ENCODE measurements around the gene SNED1. TPM values are rescaled to one million over a fixed set of nuclear protein-coding genes. Genes with fewer than 3 reads are reported as not detected.
A peak's percentile ranks its signal among the peaks of the same experiment; 100 is the strongest.

SNED1 gene
- total and polyA plus RNA-seq, 7 donors = 0.69 to 37.1 (median 8.3) TPM

DNA sequence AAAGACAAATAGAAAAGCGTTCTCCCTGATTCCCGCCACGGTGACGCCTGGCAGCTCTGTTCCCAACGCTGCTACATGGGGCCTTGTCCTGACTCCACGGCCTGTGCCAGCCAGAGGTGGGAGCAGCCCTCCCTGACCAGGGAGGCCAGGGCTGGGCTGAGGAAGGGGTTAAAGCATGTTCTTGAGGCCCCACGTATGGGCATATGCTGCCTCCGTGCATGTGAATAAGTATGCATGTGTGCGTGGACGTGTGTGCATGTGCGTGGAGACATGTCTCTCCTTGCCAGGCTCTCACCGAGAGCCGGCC is 1.6 kb upstream of the SNED1 start:
- Histone ChIP-seq H3K9me3 (no peaks in the 10 kb centered on the region), H3K36me3 (no peaks in the 10 kb centered on the region), H3K27me3 (no peaks in the 10 kb centered on the region), H3K4me3 (no peak overlapping the region), H3K4me1 (peaks cover 0 to 21% (median 16%) of the 10 kb centered on the region in 4 donors), H3K27ac (peak overlapping the region in 1 of 4 donors; percentile 14)
- 86 to 92% methylated on average over 13 of the region's 13 CpGs for WGBS, 2 donors
- DNase-seq = peak; percentile 58
- intact Hi-C loops (cut with DNase I) = no loop called here
- TF ChIP-seq POLR2A (IDR thresholded peaks at IDR 0.05) (no peak), EP300 (IDR thresholded peaks at IDR 0.05) (no peak), CTCF (IDR thresholded peaks at IDR 0.05) (no peak), POLR2AphosphoS5 (IDR thresholded peaks at IDR 0.05) (no peak)

DNA sequence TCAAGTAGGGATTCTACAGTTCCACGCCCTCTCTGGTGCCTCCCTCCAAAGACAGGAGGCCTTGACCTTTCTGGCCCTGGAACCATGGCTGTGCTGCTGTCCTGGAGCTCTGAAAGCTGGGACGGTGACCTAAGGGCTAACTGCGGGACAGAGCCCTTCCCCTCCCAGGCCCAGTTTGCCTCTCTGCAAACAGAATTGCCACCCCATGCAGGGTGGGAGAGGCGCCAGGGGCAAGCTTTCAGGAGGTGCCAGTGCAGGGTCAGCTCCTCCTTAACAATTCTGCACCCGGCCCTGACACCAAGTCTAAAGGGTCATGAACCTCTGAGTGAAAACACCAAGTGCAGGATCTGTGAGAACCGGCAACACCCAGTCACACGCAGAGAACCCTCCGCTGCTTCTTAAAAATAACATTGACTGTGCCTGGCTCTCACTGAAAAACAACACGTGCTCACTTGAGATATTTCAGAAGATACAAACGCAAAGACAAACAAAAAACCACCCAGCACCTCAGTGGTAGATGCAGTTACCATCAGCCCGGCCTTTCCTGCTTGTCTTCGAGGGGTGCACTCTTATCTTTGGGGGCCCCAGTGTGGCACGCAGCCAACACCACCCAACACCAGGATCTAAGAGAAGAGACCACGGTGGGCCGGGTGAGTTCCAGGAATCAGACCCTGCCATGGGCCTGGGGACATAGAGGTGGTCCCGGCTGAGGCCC is 1.1 kb upstream of the SNED1 start:
- Histone ChIP-seq H3K36me3 (no peaks in the 10 kb centered on the region), H3K27me3 (no peaks in the 10 kb centered on the region), H3K4me3 (peak overlapping the region in 3 of 4 donors; percentile 53 to 73 (median 61)), H3K4me1 (peaks cover 0 to 20% (median 14%) of the 10 kb centered on the region in 4 donors), H3K27ac (peak overlapping the region; percentile 63 to 79 (median 74)), H3K9me3 (no peaks in the 10 kb centered on the region)
- WGBS, 2 donors = 62 to 72% methylated on average over 16 of the region's 16 CpGs
- DNase-seq = peak; percentile 70
- TF ChIP-seq EP300 (IDR thresholded peaks at IDR 0.05) (no peak), POLR2AphosphoS5 (IDR thresholded peaks at IDR 0.05) (peak in 2 of 4 donors; percentile 26 to 33)
- intact Hi-C loops (cut with DNase I) = no loop called here

- H3K9me3 ChIP-seq = peaks cover under 1 to 4% (median 2%) of the 10 kb centered on the region in 4 donors
- intact Hi-C loops (cut with DNase I) = no loop called here
- peaks cover 0 to 20% (median 14%) of the 10 kb centered on the region in 4 donors for H3K4me1 ChIP-seq
- WGBS, 2 donors = 1% methylated on average over 51 of the region's 51 CpGs
- H3K36me3 ChIP-seq = peaks cover 0 to 6% (median 0%) of the 10 kb centered on the region in 4 donors
- peak overlapping the region; percentile 42 to 73 (median 62) for H3K27ac ChIP-seq
- DNase-seq = no peak
- no peaks in the 10 kb centered on the region for H3K27me3 ChIP-seq
- TF ChIP-seq POLR2AphosphoS5 (IDR thresholded peaks at IDR 0.05) (no peak), POLR2A (IDR thresholded peaks at IDR 0.05) (no peak), EP300 (IDR thresholded peaks at IDR 0.05) (no peak), CTCF (IDR thresholded peaks at IDR 0.05) (no peak)
- peak overlapping the region; percentile 23 to 73 (median 57) for H3K4me3 ChIP-seq
Observed at GRCh38 chr2:240998706-240998994, 232 bp downstream of the SNED1 start.

- intact Hi-C loops (cut with DNase I) = no loop called here
- peaks cover 0 to 9% (median 0%) of the 10 kb centered on the region in 4 donors for H3K36me3 ChIP-seq
- peaks cover 4 to 10% (median 7%) of the 10 kb centered on the region in 4 donors for H3K9me3 ChIP-seq
- DNase-seq = peak; percentile 71
- peak overlapping the region; percentile 25 to 73 (median 57) for H3K4me3 ChIP-seq
- 12 to 13% methylated on average over 71 of the region's 71 CpGs for WGBS, 2 donors
- no peaks in the 10 kb centered on the region for H3K27me3 ChIP-seq
- peaks cover 0 to 20% (median 14%) of the 10 kb centered on the region in 4 donors for H3K4me1 ChIP-seq
- TF ChIP-seq EP300 (IDR thresholded peaks at IDR 0.05) = no peak
- no peak for TF ChIP-seq CTCF (IDR thresholded peaks at IDR 0.05)
- TF ChIP-seq POLR2A (IDR thresholded peaks at IDR 0.05) = no peak
- TF ChIP-seq POLR2AphosphoS5 (IDR thresholded peaks at IDR 0.05) = no peak
- H3K27ac ChIP-seq = peak overlapping the region; percentile 42 to 73 (median 62)
Observed at GRCh38 chr2:240998995-240999791, 775 bp downstream of the SNED1 start.

- peaks cover 0 to 9% (median 0%) of the 10 kb centered on the region in 4 donors for H3K36me3 ChIP-seq
- no peak for TF ChIP-seq CTCF (IDR thresholded peaks at IDR 0.05)
- TF ChIP-seq EP300 (IDR thresholded peaks at IDR 0.05) = no peak
- TF ChIP-seq POLR2AphosphoS5 (IDR thresholded peaks at IDR 0.05) = no peak
- no peak for TF ChIP-seq POLR2A (IDR thresholded peaks at IDR 0.05)
- H3K27me3 ChIP-seq = no peaks in the 10 kb centered on the region
- peak; percentile 59 for DNase-seq
- peaks cover 0 to 20% (median 14%) of the 10 kb centered on the region in 4 donors for H3K4me1 ChIP-seq
- H3K27ac ChIP-seq = no peak overlapping the region
- peaks cover 4 to 14% (median 9%) of the 10 kb centered on the region in 4 donors for H3K9me3 ChIP-seq
- WGBS, 2 donors = 82 to 90% methylated on average over 19 of the region's 19 CpGs
- intact Hi-C loops (cut with DNase I) = no loop called here
- peak overlapping the region in 3 of 4 donors; percentile 53 to 73 (median 61) for H3K4me3 ChIP-seq
Observed at GRCh38 chr2:240999873-241000541, 1.6 kb downstream of the SNED1 start.

Data from sigmoid colon (tissue), 7 donors.